ENCODE measurements around the gene UBAP1.
A peak's percentile ranks its signal among the peaks of the same experiment; 100 is the strongest.
"Not testable (repeated sequence)": the region's sequence is repeated elsewhere in the genome, so short reads cannot be mapped to it uniquely, and the experiment has no call there.

The UBAP1 gene

DNA sequence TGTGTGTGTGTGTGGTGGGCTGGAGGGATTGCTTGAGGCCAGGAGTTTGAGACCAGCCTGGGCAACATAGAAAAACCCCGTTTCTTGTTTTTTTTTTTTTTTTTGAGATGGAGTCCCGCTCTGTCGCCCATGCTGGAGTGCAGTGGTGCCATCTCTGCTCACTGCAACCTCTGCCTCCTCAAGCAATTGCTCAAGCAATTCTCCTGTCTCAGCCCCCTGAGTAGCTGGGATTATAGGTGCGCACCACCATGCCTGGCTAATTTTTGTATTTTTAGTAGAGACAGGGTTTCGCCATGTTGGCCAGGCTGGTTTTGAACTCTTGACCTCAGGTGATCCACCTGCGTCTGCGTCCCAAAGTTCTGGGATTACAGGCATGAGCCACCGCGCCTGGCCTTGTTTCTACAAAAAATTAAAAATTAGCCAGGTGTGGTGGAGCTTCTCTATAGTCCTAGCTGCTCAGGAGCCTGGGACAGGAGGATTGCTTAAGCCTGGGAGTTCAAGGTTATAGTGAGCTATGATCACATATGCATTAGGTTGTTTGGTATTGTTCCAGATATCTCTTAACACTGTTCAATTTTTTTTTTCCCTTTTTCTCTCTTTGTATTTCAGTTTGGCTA lies 47.4 kb downstream of the UBAP1 start:
- not testable (repeated sequence) for DNase-seq

DNA sequence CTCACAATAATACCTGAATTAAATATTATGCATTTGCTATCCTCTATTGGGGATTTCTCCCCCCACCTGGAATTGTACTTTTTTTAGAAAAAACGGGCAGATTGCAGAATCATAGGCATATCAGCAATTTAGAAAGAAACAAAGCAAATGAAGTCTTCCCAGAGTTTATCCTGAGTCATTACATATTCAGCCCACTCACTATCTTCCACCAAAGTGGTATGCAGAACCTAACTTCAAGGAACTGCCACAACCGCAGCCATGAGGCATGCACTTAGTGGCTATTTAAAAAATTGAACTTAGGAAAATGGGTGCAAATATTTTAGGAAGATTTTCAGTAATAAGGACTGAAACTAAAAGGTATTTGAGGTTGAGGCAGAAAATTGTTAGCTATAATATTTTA lies 48.6 kb downstream of the UBAP1 start:
- DNase-seq = no peak

DNA sequence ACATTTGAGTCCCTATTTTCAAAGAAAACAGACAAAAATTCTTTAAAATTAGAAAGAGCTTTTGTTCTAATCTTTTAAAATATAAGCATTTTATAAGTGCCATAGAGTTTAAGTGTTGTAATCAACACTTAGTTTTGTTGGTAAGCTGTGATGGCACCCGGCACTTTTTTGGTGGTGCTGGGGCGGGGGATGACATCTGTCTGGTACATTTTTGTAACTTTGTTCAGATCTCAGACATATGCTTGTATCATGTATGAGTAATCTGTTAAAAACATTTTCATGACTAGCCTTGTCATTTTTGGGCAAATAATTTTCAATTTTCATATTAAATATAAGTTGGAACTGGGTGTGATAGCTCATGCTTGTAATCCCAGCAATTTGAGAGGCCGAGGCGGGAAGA lies 51.7 kb downstream of the UBAP1 start:
- no peak for DNase-seq

DNA sequence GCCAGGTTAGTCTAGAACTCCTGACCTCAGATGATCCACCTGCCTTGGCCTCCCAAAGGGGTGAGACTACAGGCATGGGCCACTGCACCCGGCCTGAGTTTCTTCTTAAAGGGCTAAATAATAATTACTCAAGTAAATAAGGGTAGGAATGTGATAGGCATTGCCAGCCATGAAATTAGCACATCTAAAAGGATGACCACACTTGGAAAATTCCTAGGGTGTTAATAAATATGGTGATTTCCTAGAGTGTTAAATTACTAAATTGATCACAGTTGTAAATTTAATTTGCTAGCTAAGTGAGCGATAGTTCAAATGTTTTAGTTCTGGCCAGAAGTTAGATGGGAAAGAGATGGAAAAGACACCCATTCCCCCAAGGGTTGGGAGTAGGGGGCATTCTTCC lies 53.4 kb downstream of the UBAP1 start:
- DNase-seq = no peak

DNA sequence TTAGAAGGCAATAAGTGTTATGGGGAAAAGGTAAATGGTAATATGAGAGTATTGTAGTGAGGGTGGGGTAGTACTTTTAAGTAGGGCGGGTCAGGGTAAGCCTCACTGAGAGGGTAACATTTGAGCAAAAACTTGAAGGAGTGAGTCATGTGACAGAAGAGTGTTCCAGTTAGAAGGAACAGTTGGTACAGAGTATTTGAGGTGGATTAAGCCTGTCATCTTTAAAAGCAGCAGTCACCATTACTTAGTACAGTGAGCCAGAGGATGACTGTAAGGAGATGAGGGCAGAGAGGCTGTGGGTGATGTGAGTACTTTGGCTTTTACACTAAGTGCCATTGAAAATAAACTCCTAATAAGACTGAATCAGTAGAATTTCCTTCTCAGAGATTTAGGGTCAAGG lies 54.8 kb downstream of the UBAP1 start:
- DNase-seq = no peak

DNA sequence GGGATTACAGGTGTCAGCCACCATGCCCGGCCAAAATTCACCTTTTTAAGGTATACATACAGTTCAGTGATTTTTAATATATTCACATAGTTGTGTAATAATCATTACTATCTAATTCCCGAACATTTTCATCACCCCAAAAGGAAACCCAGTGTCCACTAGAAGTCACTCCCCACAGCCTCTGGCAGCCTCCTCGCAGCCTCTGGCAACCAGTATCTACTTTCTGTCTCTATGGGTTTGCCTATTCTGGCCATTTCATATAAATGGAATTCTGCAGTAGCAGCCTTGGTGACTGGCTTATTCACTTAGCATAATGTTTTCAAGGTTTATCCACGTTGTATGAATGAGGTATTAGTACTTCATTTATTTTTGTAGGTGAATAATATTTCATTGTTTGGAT lies 59.0 kb downstream of the UBAP1 start:
- no peak for DNase-seq

DNA sequence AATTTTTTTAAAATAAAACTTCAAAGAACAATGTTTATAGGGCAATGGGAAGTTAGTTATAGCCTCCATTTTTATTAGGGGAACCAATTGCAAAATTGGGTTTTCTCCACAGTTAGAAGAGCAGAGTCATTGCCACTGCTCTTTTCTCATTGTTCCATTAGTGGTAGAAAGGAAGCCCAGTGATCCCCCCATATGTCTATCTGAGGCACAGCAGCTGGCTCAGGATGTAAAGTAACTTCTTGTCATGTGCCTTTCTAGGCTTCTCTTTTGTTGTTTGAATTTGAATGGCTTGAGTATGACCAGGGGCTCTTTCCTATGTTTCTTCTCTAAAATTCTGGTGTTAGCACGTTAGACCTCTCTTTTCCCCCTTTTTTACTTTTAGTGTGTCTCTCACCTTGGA lies 61.2 kb downstream of the UBAP1 start:
- DNase-seq = no peak

DNA sequence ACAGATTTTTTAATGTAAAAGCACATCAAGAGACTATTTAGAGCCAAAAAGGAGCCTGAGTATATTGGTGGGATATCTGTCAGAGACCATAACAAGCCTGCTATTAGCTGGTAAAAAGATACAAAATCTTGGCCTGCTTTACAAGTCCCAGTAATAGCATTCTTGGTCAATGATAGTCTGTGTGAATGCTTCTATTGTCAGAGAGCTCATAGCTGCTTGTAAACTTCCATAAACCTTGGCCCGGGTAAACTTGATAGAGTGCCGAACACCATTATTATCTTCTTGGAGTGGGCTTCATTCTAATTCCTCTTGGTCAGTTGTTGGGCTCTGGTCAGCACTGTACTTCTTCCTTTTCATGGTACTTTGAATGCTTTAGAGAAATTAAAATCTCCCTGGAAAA lies 64.0 kb downstream of the UBAP1 start:
- DNase-seq = no peak

DNA sequence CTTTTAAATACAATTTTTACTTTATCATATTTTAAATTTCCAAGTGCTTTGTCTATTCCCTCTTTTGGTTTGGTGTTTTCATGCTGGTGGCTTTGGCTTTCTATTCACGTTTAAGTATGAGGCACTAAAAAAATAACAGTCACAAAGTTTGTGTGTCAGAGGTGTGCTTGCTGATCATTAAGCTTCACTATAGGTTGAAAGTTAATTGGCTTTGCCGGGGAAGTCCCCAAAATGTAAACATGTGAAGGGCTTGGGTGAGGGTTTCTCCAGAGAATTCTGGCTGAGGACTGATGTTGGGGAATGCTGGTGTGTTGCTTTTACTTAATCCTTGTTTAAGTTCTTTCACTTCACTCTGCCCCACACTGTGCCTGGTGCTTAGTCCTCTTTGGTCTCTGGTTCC lies 66.4 kb downstream of the UBAP1 start:
- DNase-seq = not testable (repeated sequence)

DNA sequence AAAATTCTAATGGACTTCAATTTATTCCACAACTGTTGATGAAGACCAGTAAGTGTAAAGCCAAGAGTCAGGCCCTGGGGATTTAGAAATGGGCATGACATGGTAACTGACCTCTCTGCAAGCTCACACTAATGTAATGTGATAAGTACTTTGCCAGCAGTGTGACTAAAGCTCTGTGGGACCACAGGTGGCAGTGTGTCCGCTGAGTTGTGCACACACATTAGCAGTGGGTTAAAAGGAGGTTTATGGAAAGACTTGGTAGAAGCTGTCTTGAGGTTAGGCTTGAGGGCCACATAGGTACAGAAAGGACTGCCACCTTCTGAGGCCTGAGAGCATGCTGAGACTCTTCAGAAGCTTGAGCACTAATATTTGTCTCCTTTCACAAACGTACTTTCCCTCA lies 67.6 kb downstream of the UBAP1 start:
- no peak for DNase-seq

DNA sequence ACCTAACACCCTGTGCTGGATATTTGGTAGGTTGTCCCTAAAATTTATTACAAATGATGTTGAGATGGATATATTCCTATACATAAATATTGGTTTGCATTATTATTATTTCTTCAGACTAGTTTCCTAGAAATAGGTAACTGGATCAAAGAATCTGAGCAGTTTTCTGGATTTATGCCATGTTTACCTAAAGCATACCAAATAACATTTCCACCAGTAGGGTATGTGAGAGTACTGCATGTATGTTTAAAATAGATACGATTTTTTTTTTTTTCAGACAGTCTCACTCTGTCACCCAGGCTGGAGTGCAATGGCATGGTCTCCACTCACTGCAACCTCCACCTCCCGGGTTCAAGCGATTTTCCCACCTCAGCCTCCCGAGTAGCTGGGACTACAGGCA lies 68.9 kb downstream of the UBAP1 start:
- DNase-seq = not testable (repeated sequence)

DNA sequence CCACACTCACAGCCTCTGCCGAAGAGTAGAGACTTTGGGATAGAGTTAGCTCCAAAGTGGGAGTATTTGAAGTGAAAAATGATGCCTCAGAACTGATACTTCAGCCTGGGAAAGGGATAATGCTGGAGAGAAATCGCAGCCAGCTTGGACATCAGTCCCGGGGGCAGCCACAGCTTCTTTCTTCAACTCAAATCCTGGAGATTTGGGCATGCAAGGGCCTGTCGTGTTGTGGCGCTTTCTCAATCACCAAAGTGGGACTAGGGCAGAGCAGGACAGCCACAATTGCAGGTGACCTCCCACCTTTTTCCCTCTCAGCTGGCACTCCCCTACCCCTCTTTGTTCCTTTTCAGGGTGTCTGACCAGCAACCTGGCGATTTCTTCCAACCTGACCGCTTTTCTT lies 70.4 kb downstream of the UBAP1 start:
- no peak for DNase-seq

DNA sequence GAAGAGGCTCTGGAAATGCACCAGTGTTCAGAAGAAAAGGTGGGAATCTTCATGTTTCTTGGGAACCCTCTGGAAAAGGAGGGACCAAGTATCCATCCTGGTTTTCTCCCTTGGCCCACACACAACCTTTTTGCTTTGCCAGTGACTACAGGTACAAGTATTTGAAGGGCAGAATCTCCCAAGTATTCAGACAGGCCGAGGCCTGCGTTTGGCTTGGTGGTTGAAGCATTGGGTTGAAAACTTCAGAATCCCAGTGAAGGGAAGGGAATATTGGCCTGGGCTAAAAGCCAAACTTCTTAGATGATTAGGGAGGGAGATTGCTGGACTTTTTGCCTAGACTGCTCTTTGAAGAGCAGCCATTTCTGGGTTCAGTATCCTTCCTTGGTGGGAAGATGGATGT lies 71.9 kb downstream of the UBAP1 start:
- no peak for DNase-seq

DNA sequence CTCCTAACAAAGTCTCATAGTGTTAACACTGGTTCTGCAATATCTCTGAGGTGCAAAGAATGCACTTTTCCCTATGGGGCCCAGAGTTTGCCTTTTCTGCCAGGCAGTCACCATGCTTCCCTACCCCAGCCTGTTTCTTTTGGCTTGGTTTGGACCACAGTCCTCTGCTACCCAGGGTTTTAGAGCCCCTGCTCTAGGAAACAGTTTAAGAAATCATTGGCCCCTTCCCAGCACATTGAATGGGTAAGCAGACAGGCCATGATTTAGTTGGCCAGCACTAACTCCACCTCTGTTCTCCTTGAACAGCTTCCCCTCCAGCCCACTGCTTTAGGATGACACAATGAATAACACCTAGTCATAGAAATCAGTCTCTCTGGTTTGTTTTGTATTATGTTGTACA lies 73.2 kb downstream of the UBAP1 start:
- no peak for DNase-seq

DNA sequence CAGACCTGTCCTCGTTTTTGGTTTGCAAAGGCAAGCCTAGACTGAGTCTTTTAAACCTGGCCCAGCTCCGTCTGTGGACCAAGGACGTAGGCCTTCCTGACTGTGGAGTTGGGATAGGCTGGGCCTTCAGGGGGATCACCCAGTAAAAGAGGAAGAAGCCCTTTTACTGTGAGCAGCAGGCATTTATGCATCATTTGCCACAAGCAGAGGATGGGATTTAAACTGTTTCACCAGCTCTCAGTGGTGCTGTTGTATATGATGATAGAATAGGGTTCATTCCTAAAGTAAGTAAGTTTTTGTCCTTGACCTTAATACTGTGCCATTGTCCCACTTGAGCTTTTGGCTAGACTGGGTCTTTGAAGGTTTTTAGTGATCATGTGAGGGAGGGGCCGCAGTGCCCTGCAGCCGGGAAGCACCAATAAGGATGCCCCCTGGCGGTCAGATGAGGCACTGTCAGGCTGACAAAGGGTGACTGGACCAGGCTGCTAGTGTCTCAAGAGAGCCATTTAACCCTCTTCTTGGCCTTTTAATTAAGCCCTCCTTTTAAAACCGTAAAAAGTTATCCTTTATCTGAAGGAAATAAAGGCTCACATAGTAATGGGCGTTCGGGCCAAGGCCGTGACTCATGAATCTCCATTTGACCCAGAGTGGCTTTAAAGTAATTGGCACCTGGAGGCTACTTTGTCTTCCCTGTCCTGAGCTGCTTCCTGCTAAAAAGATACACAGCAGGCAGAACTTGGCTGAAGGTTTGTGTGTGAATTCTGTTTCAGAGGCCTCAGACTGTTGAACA lies 74.0 kb downstream of the UBAP1 start:
- DNase-seq = peak; percentile 75

DNA sequence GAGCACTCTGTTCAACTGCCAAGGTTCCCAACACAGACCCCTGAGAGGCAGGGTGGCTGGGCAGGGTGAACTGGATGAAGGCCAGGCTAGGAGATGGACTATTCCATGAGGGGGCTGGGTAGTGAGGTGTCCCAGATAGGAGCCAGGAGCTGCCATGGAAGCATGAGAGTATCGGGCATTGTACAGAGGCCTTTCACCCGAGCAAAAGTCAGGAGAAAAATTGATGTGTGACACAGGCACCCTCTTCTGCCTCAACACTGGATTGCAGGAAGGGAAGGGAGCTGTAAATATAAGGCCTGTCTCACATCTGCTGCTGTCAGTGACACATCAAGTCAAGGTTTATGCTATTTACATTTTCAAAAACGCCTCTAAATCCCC lies 74.6 kb downstream of the UBAP1 start:
- no peak for DNase-seq

DNA sequence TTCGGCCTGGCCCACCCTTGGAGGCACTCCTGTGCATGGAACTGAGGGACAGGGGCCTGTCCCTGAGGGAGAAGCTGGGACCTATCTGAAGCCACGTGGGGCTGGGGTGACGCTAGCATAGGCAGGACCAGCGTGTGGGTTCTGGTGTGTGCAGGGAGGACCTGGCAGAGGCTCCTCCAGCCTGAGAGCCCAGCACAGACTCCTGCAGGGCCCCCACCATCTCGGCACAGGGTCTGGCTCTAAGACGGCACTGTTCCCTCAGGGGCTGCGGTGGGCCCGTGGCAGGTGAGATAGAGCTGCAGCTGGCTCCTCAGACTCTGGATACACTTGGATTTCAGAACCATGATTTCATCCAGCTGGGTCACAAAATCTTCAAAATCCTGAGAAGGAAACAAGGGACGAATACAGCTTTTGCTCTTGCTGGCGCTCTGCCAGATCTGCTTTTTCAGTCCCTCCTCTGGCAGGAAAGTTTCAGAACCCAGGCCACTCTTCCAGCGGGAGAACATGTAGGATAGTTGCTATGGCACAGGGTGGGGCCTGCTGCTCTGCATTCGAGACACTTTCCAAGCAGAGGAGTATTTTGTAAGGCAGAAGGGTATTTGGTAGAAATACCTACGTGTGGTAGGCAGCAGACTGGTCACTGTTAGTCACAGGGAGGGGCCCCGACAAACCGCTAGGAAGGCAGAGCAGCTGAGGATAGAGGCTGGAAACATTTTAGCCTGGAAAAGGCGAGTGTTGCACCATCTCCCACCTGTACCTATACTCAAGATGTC lies 75.5 kb downstream of the UBAP1 start:
- DNase-seq = no peak

DNA sequence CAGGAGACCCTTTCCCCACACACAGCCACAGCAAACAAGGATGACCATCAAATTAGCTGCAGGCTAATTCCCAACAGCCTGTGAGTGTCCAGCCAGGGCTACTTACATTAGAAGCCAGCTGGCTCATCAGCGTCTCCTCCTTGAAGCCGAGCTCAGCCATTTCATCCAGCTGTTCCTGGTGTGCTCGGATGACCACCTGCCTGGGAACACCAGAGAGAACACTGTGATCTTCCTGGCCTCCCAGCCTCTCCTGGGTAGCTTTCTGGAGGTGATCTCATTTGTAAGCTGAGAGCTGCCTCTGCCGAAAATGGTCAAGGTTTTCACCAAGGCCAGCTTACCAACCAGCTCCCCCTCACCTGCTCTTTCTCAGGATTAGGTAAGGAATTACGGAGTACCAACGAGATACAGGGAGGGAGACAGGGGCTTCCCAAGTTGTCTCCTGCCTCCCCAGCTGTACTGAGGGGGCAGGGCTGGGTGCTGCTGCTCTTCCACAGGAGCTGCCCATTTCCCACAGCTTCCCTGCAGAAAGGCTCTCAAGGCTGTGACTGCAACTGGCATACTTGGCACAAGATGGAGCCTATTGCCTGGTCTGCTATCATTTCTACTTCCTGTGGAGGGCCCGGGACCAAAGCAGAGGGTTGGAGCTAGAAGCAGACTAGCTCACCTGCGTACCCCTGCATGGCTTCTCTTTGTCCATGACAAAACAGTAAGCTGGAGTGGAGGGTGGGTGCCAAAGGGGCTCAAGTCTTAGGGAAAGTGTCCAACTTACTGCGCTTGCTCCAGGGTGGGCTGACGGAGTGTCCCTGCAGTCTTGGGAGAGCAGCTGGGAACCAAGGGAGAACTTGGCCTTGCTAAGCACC lies 76.4 kb downstream of the UBAP1 start:
- no peak for DNase-seq

DNA sequence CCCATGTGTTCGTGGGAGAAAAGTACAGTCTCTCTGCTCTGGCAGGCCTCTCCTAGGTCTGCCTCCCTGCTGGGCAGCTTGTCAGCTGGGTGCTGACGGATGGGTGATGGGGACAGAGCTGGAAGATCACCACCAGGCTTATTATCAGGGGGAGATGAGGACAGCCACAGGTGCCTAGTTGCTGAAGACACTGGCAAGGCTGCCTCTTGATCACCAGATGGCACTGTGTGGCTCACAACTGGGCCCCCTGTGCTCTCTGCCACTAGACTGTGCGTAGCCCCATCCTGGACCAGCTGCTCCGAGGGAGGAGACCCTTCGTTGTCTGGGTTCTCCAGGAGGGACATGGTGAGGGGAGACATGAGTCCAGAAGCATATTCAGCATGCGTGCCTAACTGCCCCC lies 77.3 kb downstream of the UBAP1 start:
- DNase-seq = no peak

DNA sequence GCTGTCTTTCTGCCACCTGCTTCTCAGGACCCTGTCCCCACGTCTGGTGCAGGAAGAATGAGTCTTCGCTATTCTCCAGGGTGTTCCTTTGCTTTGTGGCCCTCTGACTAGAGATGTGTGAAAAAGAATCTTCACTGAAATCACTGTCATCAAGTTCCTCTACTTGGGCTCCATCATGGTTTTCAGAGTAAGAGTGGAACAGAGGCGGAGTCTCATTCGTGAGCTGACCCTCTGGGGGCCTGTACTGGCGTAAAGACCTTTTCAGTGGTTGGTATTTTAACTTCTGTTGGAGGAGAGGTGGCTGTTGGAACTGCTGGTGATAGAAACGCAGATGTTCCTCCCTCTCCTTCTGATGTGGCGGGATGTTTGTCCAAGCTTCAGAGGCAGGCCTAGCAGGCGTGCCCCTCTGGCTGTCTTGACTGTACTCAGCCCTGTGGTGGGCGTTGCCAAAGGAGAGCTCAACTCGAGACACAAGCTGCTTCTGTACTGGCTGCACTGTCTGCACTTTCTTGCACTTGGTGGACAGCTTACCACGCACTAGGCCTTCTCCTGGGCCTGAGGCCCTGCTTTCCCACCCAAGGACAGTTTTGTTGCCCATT lies 78.2 kb downstream of the UBAP1 start:
- no peak for DNase-seq

DNA sequence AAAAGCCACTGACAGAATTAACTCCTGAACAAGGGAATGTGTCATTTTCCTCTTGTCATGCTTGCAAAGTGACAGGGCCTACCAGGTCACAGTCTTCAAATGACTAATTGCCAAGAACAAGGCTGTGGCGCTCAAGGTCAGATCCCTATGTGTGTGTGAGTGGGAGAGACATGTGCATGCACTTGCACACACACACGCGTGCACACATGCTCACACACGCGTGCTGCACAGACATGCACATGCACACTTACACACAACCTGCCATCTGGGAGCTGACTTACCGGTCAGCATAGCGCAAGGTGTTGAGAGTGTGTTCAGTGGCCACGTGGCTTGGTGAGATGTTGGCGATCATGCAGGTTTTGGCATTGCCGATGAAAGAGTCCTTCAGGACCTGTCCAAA lies 80.5 kb downstream of the UBAP1 start:
- DNase-seq = no peak

DNA sequence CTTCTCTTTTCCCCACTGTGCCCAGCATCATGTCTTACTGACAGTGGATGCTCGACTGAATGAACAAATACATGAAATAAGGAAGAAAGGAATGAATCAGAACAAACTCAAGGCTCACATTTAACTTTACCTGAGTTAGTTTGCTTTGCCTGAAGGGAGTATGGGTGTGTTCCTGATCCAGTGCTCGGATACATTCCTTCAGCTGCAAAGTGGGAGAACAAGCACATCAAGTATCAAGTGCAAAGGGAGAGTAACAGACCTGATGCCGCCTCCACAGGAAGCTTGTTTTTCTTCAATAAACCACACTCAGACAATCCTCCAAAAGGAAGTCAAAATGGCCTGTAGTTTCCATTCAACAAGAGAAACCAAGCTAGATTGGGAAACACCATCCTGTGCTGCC lies 84.1 kb downstream of the UBAP1 start:
- no peak for DNase-seq

DNA sequence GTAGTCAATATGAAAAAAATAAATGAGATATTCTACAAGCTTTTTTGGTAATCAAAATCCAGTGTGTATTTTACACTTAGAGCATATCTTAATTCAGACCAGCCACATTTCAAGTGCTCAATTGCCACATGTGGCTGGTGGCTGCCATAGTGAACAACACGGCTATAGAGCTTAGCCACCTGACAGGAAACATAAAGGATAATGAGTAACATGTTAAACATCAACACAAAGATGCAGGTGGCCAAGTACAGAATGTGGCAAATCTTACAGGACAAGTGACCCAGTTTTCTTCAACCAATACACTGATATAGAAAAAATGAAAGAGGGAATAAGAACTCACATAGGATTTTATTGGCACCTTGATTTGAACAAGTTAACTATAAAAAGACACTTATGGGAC lies 88.8 kb downstream of the UBAP1 start:
- DNase-seq = no peak
